DOHH2 (cell line): ENCODE results near the gene TBL1X.

Experiments used
- EZH2phosphoT487 ChIP-seq: fragments of 200-600 bp; sonication (generic); IDR thresholded peaks from 2 replicates; pipeline ENCODE4 v1.6.1; 2017; ENCODE audit warnings: borderline replicate concordance, mild to moderate bottlenecking, antibody characterized with exemption, low read length, moderate library complexity, mixed read lengths
- TF ChIP-seq, protein P1 (sequence below): fragments of 200-600 bp; sonication (generic); IDR thresholded peaks from one replicate; pipeline ENCODE4 v1.5.1; 2014; ENCODE audit warnings: antibody characterized with exemption, mild to moderate bottlenecking, low read depth, low read length; ENCODE audit not compliant: poor library complexity, severe bottlenecking

DNA sequence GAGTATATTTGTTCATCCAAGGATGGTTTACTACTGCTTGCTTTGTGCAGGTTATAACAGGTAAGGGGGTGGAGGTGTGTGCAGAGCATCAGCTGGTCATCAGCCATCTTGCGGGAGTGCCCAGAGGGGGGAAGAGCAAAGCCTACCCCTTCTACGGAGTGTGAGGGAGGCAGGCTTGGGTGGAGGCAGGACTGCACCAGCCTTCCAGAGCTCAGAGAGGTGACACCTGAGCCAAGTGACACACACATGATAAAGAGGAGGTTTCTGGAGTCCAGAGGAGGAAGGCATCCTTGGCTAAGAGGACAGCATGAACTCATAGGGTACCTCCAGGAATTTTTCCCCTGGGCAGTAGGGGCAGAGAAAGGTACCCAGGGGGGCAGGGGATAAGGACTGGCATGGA lies 126.6 kb downstream of the TBL1X start:
- TF ChIP-seq, protein P1, sequence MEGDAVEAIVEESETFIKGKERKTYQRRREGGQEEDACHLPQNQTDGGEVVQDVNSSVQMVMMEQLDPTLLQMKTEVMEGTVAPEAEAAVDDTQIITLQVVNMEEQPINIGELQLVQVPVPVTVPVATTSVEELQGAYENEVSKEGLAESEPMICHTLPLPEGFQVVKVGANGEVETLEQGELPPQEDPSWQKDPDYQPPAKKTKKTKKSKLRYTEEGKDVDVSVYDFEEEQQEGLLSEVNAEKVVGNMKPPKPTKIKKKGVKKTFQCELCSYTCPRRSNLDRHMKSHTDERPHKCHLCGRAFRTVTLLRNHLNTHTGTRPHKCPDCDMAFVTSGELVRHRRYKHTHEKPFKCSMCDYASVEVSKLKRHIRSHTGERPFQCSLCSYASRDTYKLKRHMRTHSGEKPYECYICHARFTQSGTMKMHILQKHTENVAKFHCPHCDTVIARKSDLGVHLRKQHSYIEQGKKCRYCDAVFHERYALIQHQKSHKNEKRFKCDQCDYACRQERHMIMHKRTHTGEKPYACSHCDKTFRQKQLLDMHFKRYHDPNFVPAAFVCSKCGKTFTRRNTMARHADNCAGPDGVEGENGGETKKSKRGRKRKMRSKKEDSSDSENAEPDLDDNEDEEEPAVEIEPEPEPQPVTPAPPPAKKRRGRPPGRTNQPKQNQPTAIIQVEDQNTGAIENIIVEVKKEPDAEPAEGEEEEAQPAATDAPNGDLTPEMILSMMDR: no peak
- TF ChIP-seq EZH2phosphoT487: no peak
